Transverse colon (tissue), 4 donors: ENCODE measurements around the gene SPP1. TPM values are rescaled to one million over a fixed set of nuclear protein-coding genes. Genes with fewer than 3 reads are reported as not detected.
"Not testable (repeated sequence)": the region's sequence is repeated elsewhere in the genome, so short reads cannot be mapped to it uniquely, and the experiment has no call there.

Source experiments
- DNase-seq: peaks from one replicate; pipeline ENCODE4 v3.0.0-alpha.2; 2019
- H3K27ac ChIP-seq, 4 donors: fragments of 200-600 bp; sonication (generic); 2 replicates each; pipeline ENCODE4 v1.5.1; 2016 to 2018; ENCODE audit warnings: inconsistent platforms in 4 of 4
- H3K27me3 ChIP-seq: fragments of 200-600 bp; sonication (generic); 2 replicates; pipeline ENCODE4 v1.5.1; 2017; ENCODE audit warnings: inconsistent platforms
- H3K36me3 ChIP-seq, 4 donors: fragments of 200-600 bp; sonication (generic); 2 replicates each; pipeline ENCODE4 v1.5.1; 2017 to 2019; ENCODE audit warnings: inconsistent platforms in 4 of 4
- H3K4me1 ChIP-seq, 4 donors: fragments of 200-600 bp; sonication (generic); 2 replicates each; pipeline ENCODE4 v1.5.1; 2017 to 2020; ENCODE audit warnings: inconsistent platforms in 4 of 4
- H3K4me3 ChIP-seq, 4 donors: fragments of 200-600 bp; sonication (generic); 1 replicate in 1 of 4; 2 replicates in 3 of 4; pipeline versions ENCODE4 v1.5.1 to v1.6.1; 2017 to 2019; ENCODE audit warnings: inconsistent platforms in 4 of 4
- H3K9me3 ChIP-seq, 2 donors: fragments of 200-600 bp; sonication (generic); 2 replicates each; pipeline ENCODE4 v1.5.1; 2017 to 2019; ENCODE audit warnings: inconsistent platforms in 2 of 2
- CTCF ChIP-seq, 5 experiments: fragments of 200-600 bp in 3 of 5; fragments of 450-650 bp in 2 of 5; sonication (generic) in 3 of 5; IDR thresholded peaks; 1 replicate in 2 of 5; 2 replicates in 3 of 5; pipeline ENCODE4 v1.5.1; 2016 to 2017; ENCODE audit warnings: antibody characterized with exemption in 5 of 5, inconsistent platforms in 3 of 5, mild to moderate bottlenecking in 2 of 5, moderate library complexity in 1 of 5
- EP300 ChIP-seq: sonication (generic); formaldehyde crosslinking; IDR thresholded peaks from one replicate; pipeline ENCODE4 v1.6.1; 2017; ENCODE audit warnings: antibody characterized with exemption, low read depth
- POLR2A ChIP-seq: fragments of 450-650 bp; IDR thresholded peaks from one replicate; pipeline ENCODE4 v1.6.1; 2016; ENCODE audit warnings: antibody characterized with exemption, mild to moderate bottlenecking, moderate library complexity
- POLR2AphosphoS5 ChIP-seq, 3 donors: sonication (generic); formaldehyde crosslinking; IDR thresholded peaks; one replicate each; pipeline ENCODE4 v1.6.1; 2016; ENCODE audit warnings: antibody characterized with exemption in 3 of 3
- WGBS, 2 donors: methylation state at CpG; one replicate each; pipeline ENCODE4 v1.1.5; 2018; ENCODE audit warnings: low coverage in 1 of 2; 5-methylcytosine and 5-hydroxymethylcytosine counted together
- in situ Hi-C, 4 donors: fragments of 200-750 bp; cut with MboI; loops; one replicate each; pipeline versions ENCODE4 v1.15.0 to v1.15.1; 2017; ENCODE audit warnings: low sequenced_read_pairs in 3 of 4, low pct_ligation_motif_present in 1 of 4, low pct_unique_long_range_greater_than_20kb in 1 of 4
- intact Hi-C: fragments of 100-400 bp; cut with DNase I; formaldehyde crosslinking; loops from one replicate; pipeline ENCODE4 v1.15.1; 2023; ENCODE audit warnings: low total_unique reads
- total RNA-seq, 4 donors: library from RNA; depleted of rRNA; stranded (reverse); fragments of >200 nt; gene quantifications; one replicate each; pipeline ENCODE4 v1.1.0, GENCODE V29; 2016

Gene SPP1
- total RNA-seq, 4 donors from 2014 or later, result 5.6 to 23.5 (median 13.7) TPM

GRCh38 chr4:87932718-87933141, 42.8 kb upstream of the SPP1 start:
- no peak for TF ChIP-seq POLR2AphosphoS5 (IDR thresholded peaks at IDR 0.05)
- TF ChIP-seq EP300, result no peak
- TF ChIP-seq CTCF (IDR thresholded peaks at IDR 0.05), result no peak
- TF ChIP-seq POLR2A, result no peak

GRCh38 chr4:87933337-87933736, 42.2 kb upstream of the SPP1 start:
- TF ChIP-seq EP300 (no peak), POLR2AphosphoS5 (IDR thresholded peaks at IDR 0.05) (no peak), CTCF (IDR thresholded peaks at IDR 0.05) (no peak), POLR2A (no peak)

More at GRCh38 chr4:87932718-87933141, 42.8 kb upstream of the SPP1 start:
- Histone ChIP-seq H3K36me3 (no peaks in the 10 kb centered on the region), H3K9me3 (peaks cover 0 to 12% of the 10 kb centered on the region in 2 donors), H3K27ac (no peak overlapping the region), H3K4me1 (no peaks in the 10 kb centered on the region), H3K27me3 (no peaks in the 10 kb centered on the region), H3K4me3 (no peak overlapping the region)
- intact Hi-C loops, result no loop called here
- in situ Hi-C loops, result no loop called here
- no peak for DNase-seq
- 69 to 72% methylated on average over 5 of the region's 5 CpGs for WGBS, 2 donors

GRCh38 chr4:87934157-87934704, 41.3 kb upstream of the SPP1 start:
- Histone ChIP-seq H3K9me3 (peaks cover 0 to 12% of the 10 kb centered on the region in 2 donors), H3K4me3 (no peak overlapping the region), H3K27me3 (no peaks in the 10 kb centered on the region), H3K27ac (no peak overlapping the region), H3K36me3 (no peaks in the 10 kb centered on the region), H3K4me1 (no peaks in the 10 kb centered on the region)
- intact Hi-C loops (no loop called here), in situ Hi-C loops (no loop called here)
- DNase-seq, result no peak
- WGBS, 2 donors, result 88 to 90% methylated on average over 2 of the region's 2 CpGs
- no peak for TF ChIP-seq POLR2A
- TF ChIP-seq CTCF (IDR thresholded peaks at IDR 0.05), result no peak
- TF ChIP-seq EP300, result no peak
- TF ChIP-seq POLR2AphosphoS5 (IDR thresholded peaks at IDR 0.05), result no peak

More at GRCh38 chr4:87933337-87933736, 42.2 kb upstream of the SPP1 start:
- Histone ChIP-seq H3K4me1 (no peaks in the 10 kb centered on the region), H3K36me3 (no peaks in the 10 kb centered on the region), H3K27ac (no peak overlapping the region), H3K4me3 (no peak overlapping the region), H3K27me3 (no peaks in the 10 kb centered on the region), H3K9me3 (peaks cover 0 to 12% of the 10 kb centered on the region in 2 donors)
- intact Hi-C loops, result no loop called here
- DNase-seq, result no peak
- WGBS, 2 donors, result 67 to 88% methylated on average over 1 of the region's 1 CpG
- in situ Hi-C loops, result no loop called here

GRCh38 chr4:87934973-87935372, 40.5 kb upstream of the SPP1 start:
- no peak for DNase-seq
- Histone ChIP-seq H3K27me3 (no peaks in the 10 kb centered on the region), H3K36me3 (no peaks in the 10 kb centered on the region), H3K27ac (no peak overlapping the region), H3K4me3 (no peak overlapping the region), H3K4me1 (no peaks in the 10 kb centered on the region), H3K9me3 (peaks cover 0 to 12% of the 10 kb centered on the region in 2 donors)
- no peak for TF ChIP-seq CTCF (IDR thresholded peaks at IDR 0.05)
- no peak for TF ChIP-seq POLR2A
- no peak for TF ChIP-seq POLR2AphosphoS5 (IDR thresholded peaks at IDR 0.05)
- TF ChIP-seq EP300, result no peak
- WGBS, 2 donors, result 23 to 35% methylated on average over 2 of the region's 2 CpGs
- in situ Hi-C loops, result no loop called here
- intact Hi-C loops, result no loop called here

- H3K4me1 ChIP-seq, DNase-seq, intact Hi-C loops, in situ Hi-C loops, H3K27me3 ChIP-seq, H3K36me3 ChIP-seq, H3K27ac ChIP-seq, H3K4me3 ChIP-seq: not testable (repeated sequence)
- 71% methylated on average over 7 of the region's 9 CpGs; no CpG with 5 or more reads in 1 of the 2 donors for WGBS, 2 donors
- H3K9me3 ChIP-seq, result peaks cover 0 to 12% of the 10 kb centered on the region in 2 donors
Measured at GRCh38 chr4:87935954-87936353, 39.6 kb upstream of the SPP1 start.
